GM13976 (cell line): ENCODE data around the gene ARHGDIG.

ENCODE experiments used
- DNase-seq: peaks from one replicate; pipeline ENCODE4 v3.0.0; 2012; ENCODE audit warnings: low spot score
- in situ Hi-C: fragments of 300-500 bp; cut with MboI; formaldehyde crosslinking; loops from one replicate; pipeline ENCODE4 v1.12.0; 2022; ENCODE audit warnings: low sequenced_read_pairs, mixed read lengths, inconsistent platforms; ENCODE audit not compliant: unreplicated experiment
- TF ChIP-seq, protein P1 (sequence below): IDR thresholded peaks from 2 replicates; pipeline ENCODE4 v1.5.1; 2012; ENCODE audit warnings: borderline replicate concordance, mild to moderate bottlenecking; ENCODE audit not compliant: insufficient read depth; ENCODE audit errors: extremely low read depth, missing control alignments, control extremely low read depth

The ARHGDIG gene

DNA sequence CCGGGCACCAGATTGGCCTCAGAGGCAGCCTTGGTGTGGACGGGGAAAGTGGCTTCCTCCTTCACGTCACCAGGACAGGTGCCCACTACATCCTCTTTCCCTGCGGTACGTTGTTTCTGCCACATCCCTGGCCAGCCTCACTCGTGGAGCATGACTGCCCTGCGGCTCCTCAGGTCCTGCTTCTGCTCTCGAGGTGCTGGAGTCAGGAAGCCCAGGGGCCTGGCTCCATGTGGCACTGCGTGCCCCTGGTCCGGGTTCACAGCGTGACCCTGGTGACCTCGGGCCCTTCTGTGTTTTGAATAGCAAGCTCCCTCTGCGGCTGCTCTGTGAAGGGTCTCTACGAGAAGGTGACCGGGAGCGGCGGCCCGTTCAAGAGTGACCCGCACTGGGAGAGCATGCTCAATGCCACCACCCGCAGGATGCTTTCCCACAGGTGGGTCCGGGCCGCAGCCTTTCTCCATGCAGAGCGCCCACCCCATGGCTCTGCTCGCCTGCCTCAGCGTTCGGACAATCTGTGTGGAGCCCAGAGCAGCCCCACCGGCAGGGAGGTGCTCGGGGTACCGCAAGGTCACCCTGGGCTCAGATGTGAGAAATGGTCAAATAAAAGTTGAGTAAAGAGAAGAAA is 18.2 kb upstream of the ARHGDIG start:
- DNase-seq = no peak
- TF ChIP-seq, protein P1, sequence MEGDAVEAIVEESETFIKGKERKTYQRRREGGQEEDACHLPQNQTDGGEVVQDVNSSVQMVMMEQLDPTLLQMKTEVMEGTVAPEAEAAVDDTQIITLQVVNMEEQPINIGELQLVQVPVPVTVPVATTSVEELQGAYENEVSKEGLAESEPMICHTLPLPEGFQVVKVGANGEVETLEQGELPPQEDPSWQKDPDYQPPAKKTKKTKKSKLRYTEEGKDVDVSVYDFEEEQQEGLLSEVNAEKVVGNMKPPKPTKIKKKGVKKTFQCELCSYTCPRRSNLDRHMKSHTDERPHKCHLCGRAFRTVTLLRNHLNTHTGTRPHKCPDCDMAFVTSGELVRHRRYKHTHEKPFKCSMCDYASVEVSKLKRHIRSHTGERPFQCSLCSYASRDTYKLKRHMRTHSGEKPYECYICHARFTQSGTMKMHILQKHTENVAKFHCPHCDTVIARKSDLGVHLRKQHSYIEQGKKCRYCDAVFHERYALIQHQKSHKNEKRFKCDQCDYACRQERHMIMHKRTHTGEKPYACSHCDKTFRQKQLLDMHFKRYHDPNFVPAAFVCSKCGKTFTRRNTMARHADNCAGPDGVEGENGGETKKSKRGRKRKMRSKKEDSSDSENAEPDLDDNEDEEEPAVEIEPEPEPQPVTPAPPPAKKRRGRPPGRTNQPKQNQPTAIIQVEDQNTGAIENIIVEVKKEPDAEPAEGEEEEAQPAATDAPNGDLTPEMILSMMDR = no peak
- in situ Hi-C loops = no loop called here

DNA sequence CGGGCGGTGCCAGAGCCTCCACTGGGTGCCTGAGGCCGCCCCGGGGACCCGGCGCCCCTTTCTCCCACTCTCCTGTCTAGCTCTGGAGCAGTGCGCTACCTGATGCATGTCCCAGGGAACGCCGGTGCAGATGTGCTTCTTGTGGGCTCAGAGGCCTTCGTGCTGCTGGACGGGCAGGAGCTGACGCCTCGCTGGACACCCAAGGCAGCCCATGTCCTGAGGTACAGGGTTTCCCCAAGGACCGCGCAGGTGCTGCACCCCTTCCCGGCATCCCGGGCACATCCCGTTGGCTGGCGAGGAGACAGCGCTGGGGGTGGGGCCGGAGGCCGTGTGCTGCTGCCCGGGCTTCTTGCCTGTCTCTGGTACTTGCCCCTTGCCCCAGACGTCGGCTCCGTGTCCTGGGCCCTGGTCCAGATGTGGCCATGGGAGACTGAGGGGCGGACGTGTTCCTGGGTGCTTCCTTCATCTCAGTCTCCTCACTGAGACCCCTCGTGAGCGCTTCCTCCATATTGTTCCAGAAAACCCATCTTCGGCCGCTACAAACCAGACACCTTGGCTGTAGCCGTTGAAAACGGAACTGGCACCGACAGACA is 17.1 kb upstream of the ARHGDIG start:
- no peak for DNase-seq
- TF ChIP-seq, protein P1 = no peak
- in situ Hi-C loops = no loop called here

DNA sequence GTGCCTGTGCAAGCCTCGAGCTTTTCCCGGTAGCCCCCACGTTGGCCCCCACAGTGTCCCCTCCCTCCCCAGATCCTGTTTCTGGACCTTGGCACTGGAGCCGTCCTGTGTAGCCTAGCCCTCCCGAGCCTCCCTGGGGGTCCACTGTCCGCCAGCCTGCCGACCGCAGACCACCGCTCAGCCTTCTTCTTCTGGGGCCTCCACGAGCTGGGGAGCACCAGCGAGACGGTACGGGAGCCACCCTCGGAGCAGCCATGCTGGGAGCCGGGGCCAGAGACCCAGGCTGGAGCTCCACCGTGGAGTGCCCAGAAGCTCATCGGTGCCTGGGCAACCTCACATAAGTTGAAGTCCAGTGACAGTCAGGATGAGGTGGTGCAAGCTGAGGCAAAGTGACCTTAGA is 16.4 kb upstream of the ARHGDIG start:
- in situ Hi-C loops = no loop called here
- no peak for DNase-seq
- TF ChIP-seq, protein P1 = no peak

DNA sequence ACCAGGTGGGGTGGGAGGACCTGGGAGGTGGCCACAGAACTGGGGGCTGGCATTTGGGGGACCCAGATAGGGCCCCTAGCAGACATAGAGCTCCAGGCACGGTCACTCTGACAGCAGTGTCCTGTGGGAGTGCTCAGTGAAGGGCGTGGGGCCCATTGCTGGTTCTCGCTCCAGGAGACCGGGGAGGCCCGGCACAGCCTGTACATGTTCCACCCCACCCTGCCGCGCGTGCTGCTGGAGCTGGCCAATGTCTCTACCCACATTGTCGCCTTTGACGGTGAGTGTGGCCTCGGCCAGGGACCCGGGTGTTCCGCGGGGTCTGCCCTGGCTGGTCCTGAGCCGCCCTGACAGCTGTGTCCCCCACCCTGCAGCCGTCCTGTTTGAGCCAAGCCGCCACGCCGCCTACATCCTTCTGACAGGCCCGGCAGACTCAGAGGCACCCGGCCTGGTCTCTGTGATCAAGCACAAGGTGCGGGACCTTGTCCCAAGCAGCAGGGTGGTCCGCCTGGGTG is 15.9 kb upstream of the ARHGDIG start:
- TF ChIP-seq, protein P1 = no peak
- no peak for DNase-seq
- in situ Hi-C loops = no loop called here

DNA sequence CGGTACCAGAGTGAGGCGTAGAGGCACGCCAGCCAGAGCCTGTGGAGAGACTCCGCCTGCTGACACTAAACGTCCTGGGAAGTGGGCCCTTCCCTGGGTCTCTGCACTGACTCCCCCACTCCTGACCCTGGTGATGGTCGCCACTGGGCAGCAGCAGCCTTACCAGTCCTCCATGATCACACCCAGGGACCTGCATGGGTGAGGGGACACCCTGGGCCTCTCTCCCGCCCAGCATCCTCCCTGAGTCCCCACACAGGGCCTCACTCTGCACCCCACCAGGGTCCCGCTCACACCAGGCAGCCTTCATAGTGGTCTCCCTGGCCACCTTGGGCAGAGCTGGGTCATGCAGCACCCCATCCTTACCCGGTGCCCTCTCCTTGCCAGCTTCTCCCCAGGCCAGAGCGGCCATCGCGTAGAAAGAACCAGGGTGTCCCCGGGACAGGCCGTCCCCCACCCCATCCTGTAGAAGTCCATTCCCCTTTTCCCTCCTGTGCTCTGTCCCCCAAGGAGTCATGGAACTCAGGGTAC is 15.3 kb upstream of the ARHGDIG start:
- DNase-seq = no peak
- in situ Hi-C loops = no loop called here
- TF ChIP-seq, protein P1 = no peak

DNA sequence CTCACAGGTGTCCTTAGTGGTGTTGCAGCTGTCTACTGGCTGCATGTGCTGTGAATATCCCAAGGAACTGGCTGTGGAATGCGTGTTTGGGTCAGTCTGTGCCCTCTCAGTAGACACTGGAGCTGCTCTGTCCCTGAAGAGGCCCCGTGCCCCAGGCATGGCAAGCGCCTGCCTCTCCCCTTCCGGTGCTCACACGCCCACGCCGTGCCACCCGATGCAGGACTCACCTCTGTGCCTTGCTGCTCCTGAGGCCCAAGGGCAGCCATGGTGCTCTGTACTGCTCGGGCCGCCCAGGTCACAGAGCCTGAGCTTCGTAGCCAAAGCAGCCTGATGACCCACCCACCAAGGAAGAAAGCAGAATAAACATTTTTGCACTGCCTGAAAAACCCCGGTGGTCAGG is 14.7 kb upstream of the ARHGDIG start:
- TF ChIP-seq, protein P1 = no peak
- no peak for DNase-seq
- in situ Hi-C loops = no loop called here
